ENCODE measurements around the gene PRRG4.

DNA sequence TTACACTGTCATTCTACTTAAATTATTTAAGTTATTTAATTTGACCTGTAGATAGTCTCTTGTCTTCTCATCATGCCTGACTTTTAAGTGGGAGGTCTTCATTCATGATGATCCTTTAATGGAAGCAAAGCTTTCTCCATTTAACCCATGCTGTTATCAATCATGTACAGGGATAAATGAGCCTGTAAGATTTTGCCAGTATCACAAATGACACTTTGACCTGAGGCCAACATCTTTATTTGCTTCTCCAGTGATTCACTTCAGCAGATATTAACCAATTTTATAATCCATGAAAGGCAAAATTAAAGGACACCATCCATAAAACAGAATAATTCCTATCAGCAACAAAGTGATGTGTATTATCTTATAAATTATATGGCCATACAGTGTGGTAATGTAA is 42.9 kb upstream of the PRRG4 start:
- no peak for TF ChIP-seq EZH2phosphoT487 (IDR thresholded peaks at IDR 0.05; ENCODE audit: insufficient read depth, low read depth)
- no peak for TF ChIP-seq EZH2 (IDR thresholded peaks at IDR 0.05; ENCODE audit: insufficient read depth, poor library complexity, severe bottlenecking)

All from GM23248 (cell line).